ENCODE data around the gene PPP1R18. TPM values are rescaled to one million over a fixed set of nuclear protein-coding genes. Genes with fewer than 3 reads are reported as not detected.
"Not testable (repeated sequence)": the region's sequence is repeated elsewhere in the genome, so short reads cannot be mapped to it uniquely, and the experiment has no call there.

PPP1R18 gene
- total RNA-seq, 2 experiments from 2014 or later, result 286 to 304 TPM

DNA sequence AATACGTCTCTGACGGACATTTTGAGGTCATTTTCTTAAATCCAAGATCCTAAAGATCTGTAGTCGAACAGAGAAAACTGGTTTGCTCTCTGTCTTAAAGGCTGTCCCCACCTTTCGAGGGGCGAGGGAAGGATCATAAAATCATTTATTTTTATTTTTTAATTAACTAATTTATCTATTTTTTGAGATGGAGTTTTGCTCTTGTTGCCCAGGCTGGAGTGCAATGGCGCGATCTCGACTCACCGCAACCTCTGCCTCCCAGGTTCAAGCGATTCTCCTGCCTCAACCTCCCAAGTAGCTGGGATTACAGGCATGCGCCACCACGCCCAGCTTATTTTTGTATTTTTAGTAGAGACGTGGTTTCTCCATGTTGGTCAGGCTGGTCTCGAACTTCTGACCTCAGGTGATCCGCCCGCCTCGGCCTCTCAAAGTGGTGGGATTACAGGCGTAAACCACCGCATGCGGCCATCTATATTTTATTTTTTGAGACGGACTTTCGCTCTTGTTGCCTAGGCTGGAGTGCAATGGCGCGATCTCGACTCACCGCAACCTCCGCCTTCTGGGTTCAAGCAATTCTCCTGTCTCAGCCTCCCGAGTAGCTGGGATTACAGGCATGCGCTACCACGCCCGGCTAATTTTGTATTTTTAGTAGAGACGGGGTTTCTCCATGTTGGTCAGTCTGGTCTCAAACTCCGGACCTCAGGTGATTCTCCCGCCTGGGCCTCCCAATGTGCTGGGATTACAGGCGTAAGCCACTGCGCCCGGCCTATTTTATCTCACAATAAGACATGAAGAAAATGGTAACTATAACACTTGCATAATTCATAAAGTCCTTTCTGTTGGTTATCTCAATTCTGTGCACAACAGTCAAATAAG lies 31.6 kb upstream of the PPP1R18 start:
- DNase-seq; ATAC-seq; H3K9me3 Mint-ChIP-seq (ENCODE audit: insufficient read depth); H3K27me3 Mint-ChIP-seq (ENCODE audit: low read depth): not testable (repeated sequence)
- Mint-ChIP-seq H3K27ac (peak overlapping the region; percentile 100), H3K4me1 (ENCODE audit: low read depth) (peaks cover 61% of the 10 kb centered on the region), H3K36me3 (ENCODE audit: low read depth) (peaks cover 70% of the 10 kb centered on the region), H3K4me3 (peak overlapping the region; percentile 98)
- POLR2A ChIA-PET, result interaction anchor here (1.2 to 12.8 kb wide), 6 partner anchors 30 to 103 kb away, joined by 5 to 343 read pairs (median 16); partner anchors contain the start of genes C6orf136, MRPS18B and PPP1R10
- CTCF ChIA-PET, result interaction anchor here (0.9 to 25.4 kb wide), 7 partner anchors 13 to 106 kb away, joined by 3 to 686 read pairs (median 6); partner anchors contain the start of genes DHX16, MRPS18B and PPP1R10

DNA sequence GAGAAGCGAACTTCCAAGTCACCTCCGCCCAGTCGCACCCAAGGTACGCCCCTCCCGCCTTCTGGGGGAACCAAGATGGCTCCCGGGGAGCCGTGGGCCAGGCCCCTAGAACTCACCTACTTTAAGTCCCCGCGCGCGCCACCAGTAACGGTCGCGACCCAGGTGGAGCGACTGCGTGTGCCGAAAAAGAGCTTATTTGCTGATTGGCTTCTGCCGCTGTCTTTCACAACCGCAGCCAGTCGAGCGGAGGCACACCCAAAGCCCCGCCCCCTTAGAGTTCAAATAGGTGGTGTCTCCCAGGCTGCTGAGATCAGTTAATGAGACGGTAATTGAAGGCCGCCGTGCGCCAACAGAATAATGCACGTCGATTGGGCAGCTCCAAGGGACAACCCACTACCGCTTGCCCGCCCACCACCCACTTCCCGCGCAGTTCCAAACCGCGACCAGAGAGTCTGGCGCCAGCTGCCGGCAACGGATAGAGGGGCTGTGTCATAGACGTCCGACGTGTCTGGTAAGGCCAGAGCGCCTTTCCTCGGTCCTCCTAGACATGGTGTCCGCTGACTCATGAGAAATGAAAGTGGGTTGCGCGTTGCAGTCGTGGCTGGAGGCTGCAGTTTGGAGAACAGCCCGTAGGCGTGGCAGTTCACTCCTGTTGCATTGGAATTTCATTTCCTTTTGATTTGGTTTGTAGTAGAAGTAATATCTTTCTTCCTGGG lies 30.8 kb upstream of the PPP1R18 start, which contains the start of gene MDC1:
Gene MDC1, minus strand, starts transcription at position 153 of the 716 bp plus-strand sequence. CDS start 2,106 bp downstream, outside the sequence.
- no peaks in the 10 kb centered on the region for H3K9me3 Mint-ChIP-seq (ENCODE audit: insufficient read depth)
- peak within 1 kb of the TSS; percentile 98 for H3K4me3 Mint-ChIP-seq
- peak; percentile 81 for ATAC-seq
- peaks cover 64% of the 10 kb centered on the region for H3K4me1 Mint-ChIP-seq (ENCODE audit: low read depth)
- peak within 1 kb of the TSS; percentile 100 for H3K27ac Mint-ChIP-seq
- ChIA-PET POLR2A (interaction anchor here (0.6 to 12.8 kb wide), 12 partner anchors 10 to 1019 kb away, joined by 3 to 343 read pairs (median 4); partner anchors contain the start of genes C6orf136, CLIC1, MRPS18B and NRM), CTCF (interaction anchor here (0.8 to 25.4 kb wide), 9 partner anchors 11 to 196 kb away, joined by 3 to 686 read pairs (median 3); partner anchors contain the start of gene DHX16)
- H3K36me3 Mint-ChIP-seq (ENCODE audit: low read depth), result peaks cover 69% of the 10 kb centered on the region
- no peaks in the 10 kb centered on the region for H3K27me3 Mint-ChIP-seq (ENCODE audit: low read depth)
- peak; percentile 100 for DNase-seq

DNA sequence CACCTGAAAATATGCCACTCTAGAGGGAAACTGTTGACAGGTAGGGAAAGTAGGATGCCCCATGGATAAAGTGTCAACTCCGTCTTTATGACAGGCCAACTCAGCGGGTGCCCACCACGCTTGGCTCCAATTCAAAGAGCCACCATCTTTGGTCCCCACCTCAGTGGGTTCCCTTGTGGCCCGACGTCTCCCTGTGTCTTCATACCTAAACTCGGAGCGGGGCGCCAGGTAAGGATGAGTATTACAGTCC lies 30.4 kb upstream of the PPP1R18 start:
- Mint-ChIP-seq H3K27me3 (ENCODE audit: low read depth) (no peaks in the 10 kb centered on the region), H3K4me3 (peak overlapping the region; percentile 98), H3K4me1 (ENCODE audit: low read depth) (peaks cover 69% of the 10 kb centered on the region), H3K27ac (peak overlapping the region; percentile 100), H3K9me3 (ENCODE audit: insufficient read depth) (no peaks in the 10 kb centered on the region), H3K36me3 (ENCODE audit: low read depth) (peaks cover 69% of the 10 kb centered on the region)
- CTCF ChIA-PET, result interaction anchor here (0.8 to 25.4 kb wide), 9 partner anchors 11 to 197 kb away, joined by 3 to 686 read pairs (median 3); partner anchors contain the start of gene DHX16
- POLR2A ChIA-PET, result interaction anchor here (0.6 to 12.8 kb wide), 9 partner anchors 9 to 1019 kb away, joined by 3 to 343 read pairs (median 5); partner anchors contain the start of genes C6orf136, CLIC1, MRPS18B and NRM
- DNase-seq, result no peak
- ATAC-seq, result no peak

DNA sequence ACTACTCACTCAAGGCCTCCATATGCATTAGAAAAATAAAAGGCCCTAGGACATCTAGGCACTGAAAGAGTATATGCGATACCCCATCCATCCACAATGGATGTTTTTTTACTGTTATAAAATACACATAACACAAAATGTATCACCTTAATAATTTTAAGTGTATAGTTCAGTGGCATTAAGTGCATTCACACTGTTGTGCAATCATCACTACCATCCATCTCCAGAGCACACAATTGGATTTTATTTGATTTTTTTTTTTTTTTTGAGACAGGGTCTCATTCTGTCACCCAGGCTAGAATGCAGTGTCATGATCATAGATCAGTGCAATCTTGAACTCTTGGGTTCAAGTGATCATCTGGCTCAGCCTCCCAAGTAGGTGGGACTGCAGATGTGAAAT lies 27.8 kb upstream of the PPP1R18 start:
- CTCF ChIA-PET, result interaction anchor here (25.4 kb wide), 1 partner anchor 36 kb away, joined by 686 read pairs; the partner anchor contains the start of gene DHX16
- Mint-ChIP-seq H3K9me3 (ENCODE audit: insufficient read depth) (no peaks in the 10 kb centered on the region), H3K27ac (no peak overlapping the region), H3K4me1 (ENCODE audit: low read depth) (peaks cover 78% of the 10 kb centered on the region), H3K27me3 (ENCODE audit: low read depth) (no peaks in the 10 kb centered on the region), H3K4me3 (no peak overlapping the region), H3K36me3 (ENCODE audit: low read depth) (peaks cover 69% of the 10 kb centered on the region)
- ATAC-seq, result no peak
- POLR2A ChIA-PET, result interaction anchor here (3.9 kb wide), 1 partner anchor 31 kb away, joined by 45 read pairs; no protein-coding TSS in a partner anchor
- no peak for DNase-seq

DNA sequence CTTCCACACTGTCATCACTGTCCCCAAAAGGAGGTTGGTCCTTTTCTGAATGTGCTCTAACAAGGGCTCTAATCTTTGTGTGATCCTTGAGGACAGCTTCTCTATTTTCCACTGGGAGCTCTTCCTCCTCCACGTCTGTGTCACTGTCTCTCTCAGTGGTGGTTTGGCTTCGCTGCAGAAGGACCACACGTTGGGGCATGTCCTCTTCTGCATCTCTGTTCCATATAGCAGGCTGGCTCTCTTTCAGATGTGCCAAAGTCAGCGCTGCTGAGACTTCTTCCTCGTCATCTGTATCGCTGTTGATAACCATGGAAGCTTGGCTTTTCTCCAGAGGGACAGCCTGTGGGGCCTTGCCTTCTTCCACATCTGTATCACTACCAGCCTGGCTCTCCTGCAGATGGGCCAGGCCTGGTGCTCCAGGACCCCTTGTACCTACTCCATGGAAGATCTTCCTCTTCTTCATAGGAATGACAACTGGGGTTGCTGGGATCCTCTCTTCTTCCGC lies 26.0 kb upstream of the PPP1R18 start:
- Mint-ChIP-seq H3K9me3 (ENCODE audit: insufficient read depth) (no peaks in the 10 kb centered on the region), H3K27me3 (ENCODE audit: low read depth) (no peaks in the 10 kb centered on the region), H3K4me1 (ENCODE audit: low read depth) (peaks cover 65% of the 10 kb centered on the region), H3K36me3 (ENCODE audit: low read depth) (peaks cover 71% of the 10 kb centered on the region), H3K4me3 (peak overlapping the region; percentile 63), H3K27ac (peak overlapping the region; percentile 81)
- POLR2A ChIA-PET, result interaction anchor here (0.7 to 3.9 kb wide), 13 partner anchors 8 to 145 kb away, joined by 3 to 45 read pairs (median 5); partner anchors contain the start of genes MRPS18B, NRM, PPP1R10 and TUBB
- DNase-seq (no peak), ATAC-seq (no peak)
- CTCF ChIA-PET, result interaction anchor here (0.7 to 25.4 kb wide), 9 partner anchors 8 to 259 kb away, joined by 3 to 686 read pairs (median 4); partner anchors contain the start of gene DHX16

DNA sequence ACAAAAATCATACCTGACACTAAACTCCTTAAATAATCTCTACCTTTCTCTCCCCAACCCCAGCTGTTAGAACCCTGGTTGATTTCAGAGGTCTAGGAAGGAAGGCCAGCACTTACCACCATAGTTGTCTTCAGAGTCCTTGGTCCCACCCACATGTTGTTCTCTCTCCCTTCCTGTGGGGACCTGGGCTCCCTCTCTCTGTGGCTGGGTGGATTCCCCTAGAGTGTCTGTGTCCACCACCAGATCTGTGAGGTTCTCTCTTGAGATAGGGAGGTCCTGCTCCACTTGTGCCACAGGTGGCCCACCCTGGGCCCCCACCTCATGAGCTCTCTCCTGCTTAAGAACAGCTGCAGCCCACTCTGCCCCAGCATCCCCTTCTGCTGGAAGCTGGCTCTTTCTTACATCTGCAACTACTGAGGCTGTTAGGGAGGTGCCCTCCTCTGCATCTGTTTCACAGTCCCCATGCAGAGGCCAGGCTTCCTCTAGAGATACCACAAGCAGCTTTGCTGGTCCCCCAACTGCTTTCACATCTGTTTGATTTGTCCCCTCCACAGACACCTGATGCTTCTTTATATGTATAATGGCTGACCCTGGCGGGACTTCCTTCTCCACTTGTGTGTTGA lies 25.4 kb upstream of the PPP1R18 start:
- H3K27ac Mint-ChIP-seq, result peak overlapping the region; percentile 81
- H3K4me1 Mint-ChIP-seq (ENCODE audit: low read depth), result peaks cover 61% of the 10 kb centered on the region
- peaks cover 73% of the 10 kb centered on the region for H3K36me3 Mint-ChIP-seq (ENCODE audit: low read depth)
- ChIA-PET POLR2A (interaction anchor here (0.7 to 3.9 kb wide), 14 partner anchors 9 to 220 kb away, joined by 3 to 45 read pairs (median 4); partner anchors contain the start of genes MRPS18B, NRM, PPP1R10 and TUBB), CTCF (interaction anchor here (0.7 to 25.4 kb wide), 10 partner anchors 9 to 259 kb away, joined by 3 to 686 read pairs (median 4); partner anchors contain the start of genes DHX16 and NRM)
- DNase-seq (peak; percentile 57), ATAC-seq (peak; percentile 83)
- H3K4me3 Mint-ChIP-seq, result peak overlapping the region; percentile 63
- H3K27me3 Mint-ChIP-seq (ENCODE audit: low read depth), result no peaks in the 10 kb centered on the region
- no peaks in the 10 kb centered on the region for H3K9me3 Mint-ChIP-seq (ENCODE audit: insufficient read depth)

DNA sequence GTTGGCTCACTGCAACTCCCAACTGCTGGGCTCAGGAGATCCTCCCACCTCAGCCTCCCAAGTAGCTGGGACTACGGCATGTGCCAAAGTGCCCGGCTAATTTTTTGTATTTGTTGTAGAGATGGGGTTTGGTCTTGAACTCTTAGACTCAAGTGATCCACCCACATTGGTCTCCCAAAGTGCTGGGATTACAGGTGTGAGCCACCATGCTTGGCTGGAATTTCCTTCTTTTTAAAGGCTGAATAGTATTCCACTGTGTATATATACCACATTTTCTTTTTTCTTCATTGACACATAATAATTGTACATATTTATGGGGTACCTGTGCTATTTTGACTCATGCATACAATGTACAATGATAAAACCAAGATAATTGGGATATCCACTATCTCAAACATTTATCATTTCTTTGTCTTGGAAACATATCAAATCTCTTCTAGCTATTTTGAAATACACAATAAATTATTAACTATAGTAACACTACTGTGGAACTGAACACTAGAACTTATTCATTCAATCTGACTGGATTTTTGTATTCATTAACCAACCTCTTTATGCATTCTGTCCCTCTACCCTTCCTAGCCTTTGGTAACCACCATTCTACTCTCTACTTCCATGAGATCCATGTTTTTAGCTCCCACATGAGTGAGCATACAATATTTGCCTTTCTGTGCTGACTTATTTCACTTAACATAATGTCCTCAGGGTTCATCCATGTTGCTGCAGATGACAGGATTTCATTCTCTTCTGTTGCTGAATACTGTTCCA lies 22.8 kb upstream of the PPP1R18 start:
- H3K9me3 Mint-ChIP-seq (ENCODE audit: insufficient read depth), result no peaks in the 10 kb centered on the region
- H3K36me3 Mint-ChIP-seq (ENCODE audit: low read depth), result peaks cover 68% of the 10 kb centered on the region
- POLR2A ChIA-PET, result interaction anchor here (0.8 to 1.2 kb wide), 3 partner anchors 10 to 92 kb away, joined by 3 to 4 read pairs (median 3); partner anchors contain the start of genes MRPS18B and NRM

DNA sequence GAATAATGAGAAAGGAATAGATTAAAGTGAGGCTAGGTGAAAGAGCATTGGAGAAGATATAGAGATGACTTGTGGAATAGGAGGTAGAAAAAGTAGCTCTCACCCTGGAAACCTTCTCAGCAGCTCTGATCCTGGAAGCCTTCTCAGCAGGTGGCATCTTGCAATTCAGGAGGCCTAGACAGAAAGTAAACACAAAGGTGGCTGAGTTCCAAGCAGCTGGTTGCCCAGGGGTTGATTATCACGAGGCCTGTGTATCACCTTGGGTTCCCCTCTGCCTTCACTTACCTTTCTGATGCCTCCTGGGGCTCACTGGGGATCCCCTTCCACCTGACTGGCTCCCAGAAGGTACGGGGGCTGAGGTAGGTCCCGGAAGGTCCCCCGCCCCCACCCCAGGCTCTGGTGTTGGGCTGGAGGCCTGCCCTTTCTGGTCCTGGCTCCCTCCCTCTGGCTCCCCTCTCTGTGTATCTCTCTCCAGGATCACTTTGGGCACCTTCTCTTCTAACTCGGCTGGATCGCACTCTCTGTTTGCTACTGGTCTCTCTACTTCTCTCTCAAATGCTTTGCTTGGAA lies 20.9 kb upstream of the PPP1R18 start:
- ChIA-PET CTCF (interaction anchor here (1.0 to 1.9 kb wide), 2 partner anchors 24 to 29 kb away, joined by 3 to 6 read pairs; no protein-coding TSS in a partner anchor), POLR2A (interaction anchor here (1.0 to 1.6 kb wide), 2 partner anchors 10 to 19 kb away, joined by 3 to 4 read pairs; partner anchors contain the start of gene MDC1)
- Mint-ChIP-seq H3K27ac (no peak overlapping the region), H3K27me3 (ENCODE audit: low read depth) (no peaks in the 10 kb centered on the region), H3K4me3 (no peak overlapping the region), H3K4me1 (ENCODE audit: low read depth) (peaks cover 22% of the 10 kb centered on the region), H3K9me3 (ENCODE audit: insufficient read depth) (no peaks in the 10 kb centered on the region), H3K36me3 (ENCODE audit: low read depth) (peaks cover 61% of the 10 kb centered on the region)
- no peak for ATAC-seq
- DNase-seq, result no peak

More for the DNA sequence above, 22.8 kb upstream of the PPP1R18 start:
- H3K4me1 Mint-ChIP-seq (ENCODE audit: low read depth), result peaks cover 39% of the 10 kb centered on the region
- ATAC-seq (no peak), DNase-seq (no peak)
- H3K27ac Mint-ChIP-seq, result no peak overlapping the region
- CTCF ChIA-PET, result interaction anchor here (0.9 to 25.4 kb wide), 2 partner anchors 15 to 31 kb away, joined by 3 to 686 read pairs; partner anchors contain the start of gene DHX16
- H3K4me3 Mint-ChIP-seq, result no peak overlapping the region
- H3K27me3 Mint-ChIP-seq (ENCODE audit: low read depth), result no peaks in the 10 kb centered on the region

DNA sequence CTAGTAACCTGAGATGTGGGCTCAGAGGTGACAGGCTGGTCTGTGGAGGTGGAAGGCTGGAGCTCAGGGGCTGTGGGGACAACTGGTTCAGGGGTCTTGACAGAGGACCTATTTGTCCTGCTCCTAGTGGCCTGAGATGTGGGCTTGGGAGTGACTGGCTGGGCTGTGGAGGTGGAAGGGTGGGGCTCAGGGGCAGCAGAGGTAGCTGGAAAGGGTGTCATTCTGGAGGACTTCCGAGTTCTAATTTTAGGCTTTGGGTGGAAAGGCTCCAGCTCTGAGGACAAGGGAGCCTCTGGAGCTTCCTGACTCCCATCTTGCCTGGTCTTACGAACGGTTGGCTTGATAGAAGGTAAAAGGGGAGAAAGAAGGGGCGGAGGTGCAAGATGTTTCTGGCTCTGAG lies 19.2 kb upstream of the PPP1R18 start:
- Mint-ChIP-seq H3K27ac (peak overlapping the region; percentile 22), H3K4me3 (no peak overlapping the region), H3K27me3 (ENCODE audit: low read depth) (no peaks in the 10 kb centered on the region), H3K4me1 (ENCODE audit: low read depth) (peaks cover 4% of the 10 kb centered on the region), H3K9me3 (ENCODE audit: insufficient read depth) (no peaks in the 10 kb centered on the region), H3K36me3 (ENCODE audit: low read depth) (peaks cover 46% of the 10 kb centered on the region)
- POLR2A ChIA-PET, result no interaction called here
- no peak for DNase-seq
- CTCF ChIA-PET, result interaction anchor here (1.3 to 2.8 kb wide), 3 partner anchors 17 to 27 kb away, joined by 6 to 15 read pairs (median 9); no protein-coding TSS in a partner anchor
- ATAC-seq, result no peak
